Stomach (tissue), 9 donors: ENCODE results near the gene COL23A1. TPM values are rescaled to one million over a fixed set of nuclear protein-coding genes. Genes with fewer than 3 reads are reported as not detected.

Experiments used
- DNase-seq, 2 donors: peaks; one replicate each; pipeline versions ENCODE4 v3.0.0 to v3.0.0-alpha.2; 2013 to 2019
- H3K27ac ChIP-seq, 5 donors: fragments of 200-600 bp in 4 of 5; sonication (generic) in 4 of 5; one replicate each; pipeline ENCODE4 v1.5.1; 2013 to 2019; ENCODE audit warnings: mild to moderate bottlenecking in 1 of 5, moderate library complexity in 1 of 5
- H3K27me3 ChIP-seq, 3 donors: fragments of 200-600 bp; sonication (generic); one replicate each; pipeline ENCODE4 v1.5.1; 2017 to 2019; ENCODE audit warnings: mixed run types in 1 of 3
- H3K36me3 ChIP-seq, 4 donors: fragments of 200-600 bp; sonication (generic); 1 replicate in 3 of 4; 2 replicates in 1 of 4; pipeline ENCODE4 v1.5.1; 2016 to 2019
- H3K4me1 ChIP-seq, 4 donors: fragments of 200-600 bp; sonication (generic); one replicate each; pipeline ENCODE4 v1.5.1; 2016 to 2019
- H3K4me3 ChIP-seq, 4 donors: fragments of 200-600 bp; sonication (generic) in 3 of 4; one replicate each; pipeline ENCODE4 v1.5.1; 2016 to 2019; ENCODE audit warnings: mild to moderate bottlenecking in 1 of 4
- H3K9me3 ChIP-seq, 4 donors: fragments of 200-600 bp; sonication (generic); one replicate each; pipeline ENCODE4 v1.5.1; 2016 to 2019
- CTCF ChIP-seq, 7 experiments: fragments of 450-650 bp in 4 of 7; fragments of 200-600 bp in 3 of 7; sonication (generic) in 3 of 7; IDR thresholded peaks; one replicate each; pipeline ENCODE4 v1.5.1; 2016 to 2019; ENCODE audit warnings: antibody characterized with exemption in 7 of 7, control low read depth in 2 of 7, mild to moderate bottlenecking in 1 of 7
- EP300 ChIP-seq: sonication (generic); formaldehyde crosslinking; IDR thresholded peaks from one replicate; pipeline ENCODE4 v1.6.1; 2017; ENCODE audit warnings: antibody characterized with exemption
- POLR2A ChIP-seq, 4 donors: fragments of 450-650 bp; IDR thresholded peaks; one replicate each; pipeline ENCODE4 v1.6.1; 2016; ENCODE audit warnings: antibody characterized with exemption in 4 of 4, control low read depth in 2 of 4, mild to moderate bottlenecking in 1 of 4, moderate library complexity in 1 of 4
- POLR2AphosphoS5 ChIP-seq, 3 donors: sonication (generic); formaldehyde crosslinking; IDR thresholded peaks; one replicate each; pipeline ENCODE4 v1.6.1; 2016; ENCODE audit warnings: antibody characterized with exemption in 3 of 3
- WGBS, 5 donors: extraction: QIAGEN DNeasy Blood & Tissue Kit in 3 of 5; methylation state at CpG; one replicate each; pipeline versions ENCODE4 v1.1.5 to v1.1.7; 2013 to 2018; 5-methylcytosine and 5-hydroxymethylcytosine counted together
- intact Hi-C: fragments of 100-400 bp; cut with DNase I; formaldehyde crosslinking; loops from one replicate; pipeline ENCODE4 v1.15.1; 2023; ENCODE audit warnings: low total_unique reads
- polyA plus RNA-seq, 3 donors: library from polyadenylated mRNA; stranded (reverse); fragments of 200-250 nt; gene quantifications; one replicate each; pipeline ENCODE4 v1.2.3, GENCODE V29; 2013
- total RNA-seq, 5 donors: library from RNA; depleted of rRNA; stranded (reverse); fragments of >200 nt; gene quantifications; one replicate each; pipeline versions ENCODE4 v1.1.0 to v1.2.3, GENCODE V29; 2014 to 2016
- donor health status: healthy with polysubstance abuse.
- donor health status: Bipolar disorder and iron deficiency.
- donor health status: healthy.

COL23A1 gene
- total and polyA plus RNA-seq, 8 donors: under 0.01 to 7.0 (median 1.4) TPM

- intact Hi-C loops: no loop called here
- H3K27me3 ChIP-seq: no peaks in the 10 kb centered on the region
- H3K9me3 ChIP-seq: no peaks in the 10 kb centered on the region
- no peak for DNase-seq
- no peak overlapping the region for H3K27ac ChIP-seq
- H3K36me3 ChIP-seq: no peaks in the 10 kb centered on the region
- no peak for TF ChIP-seq CTCF (IDR thresholded peaks at IDR 0.05)
- TF ChIP-seq POLR2A (IDR thresholded peaks at IDR 0.05): no peak
- TF ChIP-seq EP300: no peak
- no peak for TF ChIP-seq POLR2AphosphoS5 (IDR thresholded peaks at IDR 0.05)
- 81 to 89% (median 82%) methylated on average over 10 to 11 of the region's 11 CpGs for WGBS, 5 donors
- no peak overlapping the region for H3K4me3 ChIP-seq
- H3K4me1 ChIP-seq: peaks cover 0 to 13% (median 0%) of the 10 kb centered on the region in 4 donors
Observed at GRCh38 chr5:178531786-178532185, 58.4 kb downstream of the COL23A1 start.

GRCh38 chr5:178530526-178530925 is 59.7 kb downstream of the COL23A1 start:
- Histone ChIP-seq H3K9me3 (no peaks in the 10 kb centered on the region), H3K4me3 (no peak overlapping the region), H3K27me3 (no peaks in the 10 kb centered on the region), H3K36me3 (no peaks in the 10 kb centered on the region), H3K4me1 (peaks cover 0 to 9% (median 0%) of the 10 kb centered on the region in 4 donors), H3K27ac (no peak overlapping the region)
- DNase-seq: no peak
- TF ChIP-seq POLR2A (IDR thresholded peaks at IDR 0.05) (no peak), POLR2AphosphoS5 (IDR thresholded peaks at IDR 0.05) (no peak), EP300 (no peak), CTCF (IDR thresholded peaks at IDR 0.05) (no peak)
- 80 to 85% (median 82%) methylated on average over 7 of the region's 7 CpGs for WGBS, 5 donors
- intact Hi-C loops: no loop called here

GRCh38 chr5:178529080-178529479 is 61.1 kb downstream of the COL23A1 start:
- Histone ChIP-seq H3K9me3 (no peaks in the 10 kb centered on the region), H3K4me3 (no peak overlapping the region), H3K27ac (no peak overlapping the region), H3K27me3 (no peaks in the 10 kb centered on the region), H3K4me1 (no peaks in the 10 kb centered on the region), H3K36me3 (no peaks in the 10 kb centered on the region)
- no peak for TF ChIP-seq POLR2AphosphoS5 (IDR thresholded peaks at IDR 0.05)
- TF ChIP-seq EP300: no peak
- TF ChIP-seq POLR2A (IDR thresholded peaks at IDR 0.05): no peak
- no peak for TF ChIP-seq CTCF (IDR thresholded peaks at IDR 0.05)
- DNase-seq: no peak
- 65 to 75% (median 71%) methylated on average over 11 of the region's 11 CpGs for WGBS, 5 donors
- intact Hi-C loops: no loop called here

GRCh38 chr5:178527458-178528307 is 62.5 kb downstream of the COL23A1 start:
- H3K9me3 ChIP-seq: no peaks in the 10 kb centered on the region
- no peak for DNase-seq
- WGBS, 5 donors: 51 to 61% (median 60%) methylated on average over 13 to 18 of the region's 18 CpGs
- H3K4me3 ChIP-seq: no peak overlapping the region
- H3K36me3 ChIP-seq: no peaks in the 10 kb centered on the region
- no peaks in the 10 kb centered on the region for H3K4me1 ChIP-seq
- intact Hi-C loops: no loop called here
- TF ChIP-seq CTCF (IDR thresholded peaks at IDR 0.05): no peak
- no peak for TF ChIP-seq POLR2AphosphoS5 (IDR thresholded peaks at IDR 0.05)
- TF ChIP-seq POLR2A (IDR thresholded peaks at IDR 0.05): no peak
- no peak for TF ChIP-seq EP300
- no peaks in the 10 kb centered on the region for H3K27me3 ChIP-seq
- H3K27ac ChIP-seq: no peak overlapping the region
